Fibroblast of pulmonary artery (primary cell): ENCODE results near the gene HOXC11.

Experiments
- DNase-seq: peaks from one replicate; pipeline ENCODE4 v3.0.0-alpha.2; 2010; ENCODE audit warnings: low read depth
- H3K4me3 ChIP-seq: replicated peaks from 2 replicates; pipeline ENCODE4 v1.5.1; 2011; ENCODE audit warnings: low read depth, mild to moderate bottlenecking, control low read depth, low read length, moderate library complexity
- CTCF ChIP-seq: IDR thresholded peaks from 2 replicates; pipeline ENCODE4 v1.5.1; 2011; ENCODE audit warnings: mild to moderate bottlenecking, control low read depth, low read length, inconsistent platforms; ENCODE audit errors: missing control alignments

The HOXC11 gene

DNA sequence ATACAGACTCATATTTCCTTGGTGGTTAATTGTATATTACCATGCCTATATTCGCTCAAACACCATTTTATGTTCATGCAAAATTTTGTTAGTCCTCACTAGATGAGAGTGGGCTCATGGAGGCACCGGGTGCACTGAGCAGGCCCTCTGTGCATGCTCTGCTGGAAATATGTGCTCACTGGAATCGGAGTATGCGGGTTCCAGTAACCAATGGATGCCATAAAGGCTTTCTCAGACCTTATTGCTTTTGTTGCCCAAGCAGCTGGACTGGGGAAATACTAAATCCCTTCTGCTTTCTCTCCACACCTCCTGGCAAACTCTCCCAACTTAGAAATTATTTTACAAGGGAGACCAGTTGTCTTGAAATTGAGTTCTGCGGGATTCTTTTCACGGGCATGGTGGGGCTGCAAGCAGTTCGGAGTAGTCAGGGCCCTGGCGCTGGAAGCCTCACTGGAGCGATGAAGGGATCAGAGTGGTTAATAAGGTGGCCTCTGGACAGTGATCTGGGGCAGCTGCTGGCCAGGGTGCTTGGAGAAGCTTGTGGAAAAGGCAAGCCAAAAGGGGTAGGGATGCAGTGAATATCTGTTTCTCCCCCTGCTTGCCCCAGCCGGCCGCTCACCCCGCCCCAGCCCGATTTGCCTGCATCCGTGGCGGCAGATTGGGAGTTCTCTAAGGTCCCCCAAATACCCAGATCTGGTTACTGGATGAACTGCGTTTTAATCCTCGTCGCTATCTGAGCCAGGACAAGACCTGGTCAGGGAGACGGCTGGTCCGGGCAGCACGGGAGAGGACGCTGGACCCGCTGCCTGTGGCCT is 47.9 kb downstream of the HOXC11 start:
- no peak for TF ChIP-seq CTCF
- no peak overlapping the region for H3K4me3 ChIP-seq
- DNase-seq: no peak

- DNase-seq: no peak
- H3K4me3 ChIP-seq: no peak overlapping the region
- TF ChIP-seq CTCF: no peak
Measured at GRCh38 chr12:54021432-54022013, 48.6 kb downstream of the HOXC11 start.

GRCh38 chr12:54022960-54023884 is 50.3 kb downstream of the HOXC11 start:
- no peak overlapping the region for H3K4me3 ChIP-seq
- TF ChIP-seq CTCF: no peak
- DNase-seq: no peak

DNA sequence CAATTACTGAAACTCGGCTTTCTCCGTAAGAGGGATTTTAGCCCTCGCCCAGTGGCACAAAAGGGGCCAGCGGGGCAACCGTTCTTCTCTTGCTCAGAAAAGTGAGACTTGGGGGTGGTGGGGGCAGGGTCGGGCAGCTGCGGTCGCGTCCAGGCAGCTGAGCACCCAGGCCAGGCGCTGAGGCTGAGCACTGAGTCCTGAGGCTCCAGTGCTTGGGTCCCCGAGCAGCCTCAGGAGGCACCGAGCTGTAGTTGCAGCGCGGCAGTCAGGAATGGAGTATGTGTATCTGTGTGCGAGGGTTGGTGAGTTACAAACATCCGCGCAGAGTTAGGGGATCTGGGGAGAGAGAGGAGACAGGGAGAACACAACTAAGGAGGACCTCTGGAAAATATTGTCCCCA is 51.2 kb downstream of the HOXC11 start:
- no peak overlapping the region for H3K4me3 ChIP-seq
- TF ChIP-seq CTCF: no peak
- DNase-seq: no peak

DNA sequence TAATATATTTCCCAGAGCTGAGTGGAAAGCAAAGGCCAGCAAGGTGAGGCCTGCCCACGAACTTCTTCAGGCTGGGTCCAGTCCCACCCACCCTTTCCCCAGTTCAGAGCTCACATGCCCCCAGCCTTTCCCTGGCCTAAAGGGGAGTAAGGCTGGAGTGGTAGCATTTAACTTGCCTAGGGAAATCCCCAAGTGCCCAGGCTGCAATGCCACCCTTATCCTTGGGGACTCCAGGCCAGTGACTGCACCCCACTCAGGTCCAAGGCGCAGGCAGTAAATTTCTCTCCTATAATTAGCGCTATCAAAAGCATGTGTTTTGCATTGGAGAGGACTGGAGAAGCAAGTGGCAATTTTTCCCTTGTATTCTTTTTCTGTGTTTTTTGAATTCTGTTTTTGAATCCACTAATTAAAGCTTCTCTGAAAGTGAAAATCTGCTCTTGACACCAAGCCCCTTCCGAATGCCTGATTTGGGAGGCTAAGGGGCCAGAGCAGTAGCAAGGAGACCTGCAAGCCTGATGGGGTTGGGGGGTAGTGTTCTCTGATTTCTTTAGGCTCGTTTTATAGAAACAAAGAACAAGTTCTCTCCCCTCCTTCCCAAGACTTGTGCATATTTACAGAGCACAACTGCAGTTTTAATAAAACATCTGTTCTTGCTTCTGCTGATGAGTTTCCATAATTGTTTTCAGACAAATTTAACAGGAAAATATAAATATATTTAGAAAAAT is 51.8 kb downstream of the HOXC11 start:
- DNase-seq: no peak
- no peak overlapping the region for H3K4me3 ChIP-seq
- no peak for TF ChIP-seq CTCF
